Right lobe of liver (tissue), 6 donors: ENCODE data around the gene MPV17. TPM values are rescaled to one million over a fixed set of nuclear protein-coding genes. Genes with fewer than 3 reads are reported as not detected.

Experiments
- ATAC-seq, 4 donors: fragments of 200-7000 bp; cut with Tn5 transposase; one replicate each; pipeline ENCODE4 v1.9.1; 2020; ENCODE audit warnings: mild to moderate bottlenecking in 4 of 4, moderate library complexity in 4 of 4
- DNase-seq, 3 donors: peaks; one replicate each; pipeline ENCODE4 v3.0.0-alpha.2; 2020
- H3K27ac ChIP-seq, 3 donors: fragments of 200-600 bp; one replicate each; pipeline ENCODE4 v1.8.0; 2022
- H3K27me3 ChIP-seq, 2 donors: fragments of 200-600 bp; one replicate each; pipeline ENCODE4 v1.8.0; 2022
- H3K36me3 ChIP-seq, 4 donors: fragments of 200-600 bp; sonication (generic) in 1 of 4; one replicate each; pipeline versions ENCODE4 v1.5.1 to v1.8.0; 2017 to 2022; ENCODE audit warnings: control low read depth in 1 of 4
- H3K4me1 ChIP-seq, 4 donors: fragments of 200-600 bp; sonication (generic) in 1 of 4; one replicate each; pipeline versions ENCODE4 v1.5.1 to v1.8.0; 2017 to 2022; ENCODE audit warnings: control low read depth in 1 of 4
- H3K4me3 ChIP-seq, 3 donors: fragments of 200-600 bp; one replicate each; pipeline ENCODE4 v1.8.0; 2022
- H3K9me3 ChIP-seq, 4 donors: fragments of 200-600 bp; sonication (generic) in 1 of 4; one replicate each; pipeline versions ENCODE4 v1.5.1 to v1.8.0; 2017 to 2022; ENCODE audit warnings: control low read depth in 1 of 4
- POLR2A ChIP-seq: fragments of 450-650 bp; IDR thresholded peaks from one replicate; pipeline ENCODE4 v1.6.1; 2017; ENCODE audit warnings: antibody characterized with exemption, mild to moderate bottlenecking
- WGBS: methylation state at CpG from one replicate; pipeline ENCODE4 v1.1.6; 2018; ENCODE audit warnings: low coverage, low lambda C conversion rate; ENCODE audit not compliant: insufficient coverage; ENCODE audit errors: missing lambda C conversion rate; 5-methylcytosine and 5-hydroxymethylcytosine counted together
- intact Hi-C, 2 donors: fragments of 100-400 bp; cut with DNase I; formaldehyde crosslinking; loops; one replicate each; pipeline versions ENCODE4 v1.11.2 to v1.14.1; 2022
- total RNA-seq, 6 experiments: library from RNA; depleted of rRNA in 2 of 6; stranded (reverse); fragments of >200 nt in 2 of 6; fragmentation: NEBNext Ultra II Directional in 3 of 6; extraction: Animal tissue kit (Norgen Biotek cat#: 25700) in 3 of 6; gene quantifications; one replicate each; pipeline versions ENCODE4 v1.1.0 to v1.2.4, GENCODE V29; 2016 to 2023
- TF ChIP-seq, protein P1 (sequence below), 4 donors: fragments of 200-600 bp in 3 of 4; fragments of 450-650 bp in 1 of 4; IDR thresholded peaks; one replicate each; pipeline versions ENCODE4 v1.5.1 to v1.8.0; 2016 to 2022; ENCODE audit warnings: antibody characterized with exemption in 4 of 4, mild to moderate bottlenecking in 2 of 4
- donor health status: DM: no; HTN: yes; CAD: no.
- donor health status: DM: no; HTN: no; CAD: no.
- donor health status: DM: no; HTN: no; CAD: no.
- donor health status: DM: no; HTN: yes; CAD: no.
- donor health status: DM: no; HTN: yes; CAD: no.

Gene MPV17
- total RNA-seq, 6 experiments from 2014 or later = 17.2 to 82.3 (median 30.4) TPM

- H3K4me1 ChIP-seq = peaks cover 0 to 14% (median 6%) of the 10 kb centered on the region in 4 donors
- H3K9me3 ChIP-seq = no peaks in the 10 kb centered on the region
- no peak overlapping the region for H3K4me3 ChIP-seq
- TF ChIP-seq POLR2A = no peak
- TF ChIP-seq, protein P1, sequence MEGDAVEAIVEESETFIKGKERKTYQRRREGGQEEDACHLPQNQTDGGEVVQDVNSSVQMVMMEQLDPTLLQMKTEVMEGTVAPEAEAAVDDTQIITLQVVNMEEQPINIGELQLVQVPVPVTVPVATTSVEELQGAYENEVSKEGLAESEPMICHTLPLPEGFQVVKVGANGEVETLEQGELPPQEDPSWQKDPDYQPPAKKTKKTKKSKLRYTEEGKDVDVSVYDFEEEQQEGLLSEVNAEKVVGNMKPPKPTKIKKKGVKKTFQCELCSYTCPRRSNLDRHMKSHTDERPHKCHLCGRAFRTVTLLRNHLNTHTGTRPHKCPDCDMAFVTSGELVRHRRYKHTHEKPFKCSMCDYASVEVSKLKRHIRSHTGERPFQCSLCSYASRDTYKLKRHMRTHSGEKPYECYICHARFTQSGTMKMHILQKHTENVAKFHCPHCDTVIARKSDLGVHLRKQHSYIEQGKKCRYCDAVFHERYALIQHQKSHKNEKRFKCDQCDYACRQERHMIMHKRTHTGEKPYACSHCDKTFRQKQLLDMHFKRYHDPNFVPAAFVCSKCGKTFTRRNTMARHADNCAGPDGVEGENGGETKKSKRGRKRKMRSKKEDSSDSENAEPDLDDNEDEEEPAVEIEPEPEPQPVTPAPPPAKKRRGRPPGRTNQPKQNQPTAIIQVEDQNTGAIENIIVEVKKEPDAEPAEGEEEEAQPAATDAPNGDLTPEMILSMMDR (IDR thresholded peaks at IDR 0.05) = no peak
- H3K36me3 ChIP-seq = no peaks in the 10 kb centered on the region
- 76% methylated on average over 4 of the region's 12 CpGs for WGBS
- no peak for ATAC-seq
- H3K27me3 ChIP-seq = no peaks in the 10 kb centered on the region
- no peak overlapping the region for H3K27ac ChIP-seq
- intact Hi-C loops = loop anchor here in 1 of 2 donors (10.0 kb wide), 1 partner anchor 48 kb away; no protein-coding TSS in a partner anchor
- DNase-seq = no peak
Measured at GRCh38 chr2:27316655-27317412, 6.1 kb downstream of the MPV17 start.

GRCh38 chr2:27315122-27315521 lies 7.8 kb downstream of the MPV17 start:
- Histone ChIP-seq H3K9me3 (no peaks in the 10 kb centered on the region), H3K27me3 (no peaks in the 10 kb centered on the region), H3K4me3 (no peak overlapping the region), H3K36me3 (no peaks in the 10 kb centered on the region), H3K4me1 (no peaks in the 10 kb centered on the region), H3K27ac (no peak overlapping the region)
- TF ChIP-seq POLR2A = no peak
- TF ChIP-seq, protein P1 (IDR thresholded peaks at IDR 0.05) = no peak
- intact Hi-C loops = loop anchor here in 1 of 2 donors (10.0 kb wide), 1 partner anchor 50 kb away; no protein-coding TSS in a partner anchor
- WGBS = 77% methylated on average over 8 of the region's 8 CpGs
- no peak for DNase-seq
- no peak for ATAC-seq

GRCh38 chr2:27314709-27315108 lies 8.2 kb downstream of the MPV17 start:
- H3K27ac ChIP-seq = no peak overlapping the region
- WGBS = 88% methylated on average over 4 of the region's 9 CpGs
- ATAC-seq = no peak
- no peak overlapping the region for H3K4me3 ChIP-seq
- no peak for TF ChIP-seq POLR2A
- TF ChIP-seq, protein P1 (IDR thresholded peaks at IDR 0.05) = no peak
- no peaks in the 10 kb centered on the region for H3K4me1 ChIP-seq
- DNase-seq = no peak
- H3K9me3 ChIP-seq = no peaks in the 10 kb centered on the region
- intact Hi-C loops = loop anchor here in 1 of 2 donors (10.0 kb wide), 1 partner anchor 50 kb away; no protein-coding TSS in a partner anchor
- no peaks in the 10 kb centered on the region for H3K27me3 ChIP-seq
- H3K36me3 ChIP-seq = no peaks in the 10 kb centered on the region

DNA sequence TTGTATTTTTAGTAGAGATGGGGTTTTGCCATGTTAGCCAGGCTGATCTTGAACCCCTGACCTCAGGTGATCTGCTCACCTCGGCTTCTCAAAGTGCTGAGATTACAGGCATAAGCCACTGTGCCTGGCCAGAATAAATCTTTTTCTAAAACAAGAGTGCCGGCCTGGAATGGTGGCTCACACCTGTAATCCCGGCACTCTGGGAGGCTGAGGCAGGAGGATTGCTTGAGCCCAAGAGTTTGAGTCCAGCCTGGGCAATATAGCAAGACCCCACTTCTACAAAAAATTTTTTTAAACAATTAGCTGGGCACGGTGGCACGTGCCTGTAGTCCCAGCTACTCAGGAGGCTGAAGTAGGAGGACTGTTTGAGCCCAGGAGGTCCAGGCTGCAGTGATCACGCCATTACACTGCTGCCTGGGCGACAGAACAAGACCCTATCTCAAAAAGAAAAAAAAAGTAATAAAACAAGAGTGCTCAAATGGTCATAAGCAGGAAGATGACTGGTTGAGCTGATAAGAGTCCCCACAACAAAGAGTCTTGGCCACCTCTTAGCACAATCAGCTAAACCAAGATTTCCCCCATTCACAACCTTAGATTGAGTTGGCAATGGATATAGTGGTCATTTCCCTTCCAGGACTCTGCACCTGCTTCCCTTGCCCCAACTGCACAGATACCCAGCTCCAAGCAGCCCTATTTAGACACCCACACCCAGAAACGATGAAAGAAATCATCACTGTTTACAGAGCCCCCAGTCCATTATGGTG lies 8.8 kb downstream of the MPV17 start:
- peaks cover 0 to 6% of the 10 kb centered on the region in 2 donors for H3K27me3 ChIP-seq
- H3K27ac ChIP-seq = no peak overlapping the region
- no peak overlapping the region for H3K4me3 ChIP-seq
- TF ChIP-seq POLR2A = no peak
- TF ChIP-seq, protein P1 (IDR thresholded peaks at IDR 0.05) = no peak
- no peaks in the 10 kb centered on the region for H3K36me3 ChIP-seq
- H3K9me3 ChIP-seq = no peaks in the 10 kb centered on the region
- no peak for DNase-seq
- intact Hi-C loops = loop anchor here in 1 of 2 donors (10.0 kb wide), 1 partner anchor 51 kb away; no protein-coding TSS in a partner anchor
- 80% methylated on average over 4 of the region's 8 CpGs for WGBS
- no peaks in the 10 kb centered on the region for H3K4me1 ChIP-seq
- ATAC-seq = no peak
